Hepatocyte (in vitro differentiated cells): ENCODE measurements around the gene IPO11. TPM values are rescaled to one million over a fixed set of nuclear protein-coding genes. Genes with fewer than 3 reads are reported as not detected.

Source experiments
- DNase-seq: peaks from one replicate; pipeline ENCODE4 v3.0.0-alpha.2; 2016; ENCODE audit warnings: low spot score
- H2AFZ ChIP-seq: fragments of 200-600 bp; sonication (generic); 2 replicates; pipeline ENCODE4 v1.6.0; 2016; ENCODE audit warnings: antibody characterized with exemption, mild to moderate bottlenecking
- H3K27ac ChIP-seq: fragments of 200-600 bp; sonication (generic); 2 replicates; pipeline ENCODE4 v1.5.1; 2016; ENCODE audit warnings: mild to moderate bottlenecking
- H3K27me3 ChIP-seq: fragments of 200-600 bp; sonication (generic); 2 replicates; pipeline ENCODE4 v1.6.1; 2016
- H3K36me3 ChIP-seq: fragments of 200-600 bp; sonication (generic); replicated peaks from 2 replicates; pipeline ENCODE4 v1.5.1; 2016; ENCODE audit warnings: low read depth; ENCODE audit not compliant: insufficient read depth
- H3K4me1 ChIP-seq: fragments of 200-600 bp; sonication (generic); 2 replicates; pipeline ENCODE4 v1.5.1; 2016; ENCODE audit warnings: mild to moderate bottlenecking, moderate library complexity; ENCODE audit not compliant: insufficient read depth
- H3K4me2 ChIP-seq: fragments of 200-600 bp; sonication (generic); 2 replicates; pipeline ENCODE4 v1.6.0; 2016
- H3K4me3 ChIP-seq: fragments of 200-600 bp; sonication (generic); 2 replicates; pipeline ENCODE4 v1.5.1; 2016; ENCODE audit warnings: mild to moderate bottlenecking
- H3K79me2 ChIP-seq: fragments of 200-600 bp; sonication (generic); 2 replicates; pipeline ENCODE4 v1.6.0; 2017; ENCODE audit warnings: mild to moderate bottlenecking
- H3K9me2 ChIP-seq: fragments of 200-600 bp; sonication (generic); replicated peaks from 2 replicates; pipeline ENCODE4 v1.6.0; 2017; ENCODE audit warnings: mild to moderate bottlenecking; ENCODE audit not compliant: insufficient read depth
- H3K9me3 ChIP-seq: fragments of 200-600 bp; sonication (generic); 2 replicates; pipeline ENCODE4 v1.5.1; 2016; ENCODE audit warnings: low read depth, mild to moderate bottlenecking
- H4K20me1 ChIP-seq: fragments of 200-600 bp; sonication (generic); 2 replicates; pipeline ENCODE4 v1.6.0; 2016; ENCODE audit warnings: mild to moderate bottlenecking; ENCODE audit not compliant: insufficient read depth, poor library complexity, severe bottlenecking
- EZH2 ChIP-seq: fragments of 200-600 bp; sonication (generic); IDR thresholded peaks from 2 replicates; pipeline ENCODE4 v1.6.1; 2016; ENCODE audit warnings: antibody characterized with exemption, mild to moderate bottlenecking, borderline replicate concordance
- EZH2phosphoT487 ChIP-seq: fragments of 200-600 bp; sonication (generic); IDR thresholded peaks from one replicate; pipeline ENCODE4 v1.6.1; 2018; ENCODE audit warnings: antibody characterized with exemption, mild to moderate bottlenecking, low read depth, moderate library complexity; ENCODE audit not compliant: unreplicated experiment, severe bottlenecking
- WGBS: methylation state at CpG from one replicate; pipeline ENCODE4 v1.1.6; 2016; ENCODE audit warnings: low lambda C conversion rate; ENCODE audit errors: missing lambda C conversion rate; 5-methylcytosine and 5-hydroxymethylcytosine counted together
- polyA plus RNA-seq: library from polyadenylated mRNA; unstranded; fragments of >200 nt; fragmentation: Nextera tagmentation; extraction: Ambion mirVana; gene quantifications from 2 replicates; pipeline ENCODE4 v1.2.1, GENCODE V29; 2016
- total RNA-seq: library from RNA; depleted of rRNA; stranded (reverse); fragments of >200 nt; gene quantifications from 2 replicates; pipeline ENCODE4 v1.2.3, GENCODE V29; 2014
- TF ChIP-seq, protein P1 (sequence below): fragments of 200-600 bp; sonication (generic); IDR thresholded peaks from 2 replicates; pipeline ENCODE4 v1.5.1; 2016; ENCODE audit warnings: antibody characterized with exemption, mild to moderate bottlenecking; ENCODE audit not compliant: poor library complexity

IPO11 gene
- total and polyA plus RNA-seq, 2 experiments from 2014 or later, result 10.3 to 24.2 TPM

- no peaks in the 10 kb centered on the region for H3K79me2 ChIP-seq
- no peaks in the 10 kb centered on the region for H3K4me1 ChIP-seq
- no peaks in the 10 kb centered on the region for H3K9me3 ChIP-seq
- DNase-seq, result no peak
- H3K36me3 ChIP-seq, result no peaks in the 10 kb centered on the region
- H3K4me2 ChIP-seq, result no peak overlapping the region
- no peak overlapping the region for H3K27ac ChIP-seq
- H3K27me3 ChIP-seq, result no peaks in the 10 kb centered on the region
- H3K4me3 ChIP-seq, result no peak overlapping the region
- H4K20me1 ChIP-seq, result no peaks in the 10 kb centered on the region
- TF ChIP-seq, protein P1, sequence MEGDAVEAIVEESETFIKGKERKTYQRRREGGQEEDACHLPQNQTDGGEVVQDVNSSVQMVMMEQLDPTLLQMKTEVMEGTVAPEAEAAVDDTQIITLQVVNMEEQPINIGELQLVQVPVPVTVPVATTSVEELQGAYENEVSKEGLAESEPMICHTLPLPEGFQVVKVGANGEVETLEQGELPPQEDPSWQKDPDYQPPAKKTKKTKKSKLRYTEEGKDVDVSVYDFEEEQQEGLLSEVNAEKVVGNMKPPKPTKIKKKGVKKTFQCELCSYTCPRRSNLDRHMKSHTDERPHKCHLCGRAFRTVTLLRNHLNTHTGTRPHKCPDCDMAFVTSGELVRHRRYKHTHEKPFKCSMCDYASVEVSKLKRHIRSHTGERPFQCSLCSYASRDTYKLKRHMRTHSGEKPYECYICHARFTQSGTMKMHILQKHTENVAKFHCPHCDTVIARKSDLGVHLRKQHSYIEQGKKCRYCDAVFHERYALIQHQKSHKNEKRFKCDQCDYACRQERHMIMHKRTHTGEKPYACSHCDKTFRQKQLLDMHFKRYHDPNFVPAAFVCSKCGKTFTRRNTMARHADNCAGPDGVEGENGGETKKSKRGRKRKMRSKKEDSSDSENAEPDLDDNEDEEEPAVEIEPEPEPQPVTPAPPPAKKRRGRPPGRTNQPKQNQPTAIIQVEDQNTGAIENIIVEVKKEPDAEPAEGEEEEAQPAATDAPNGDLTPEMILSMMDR, result no peak
- no peak for TF ChIP-seq EZH2
- no peak for TF ChIP-seq EZH2phosphoT487
- 79% methylated on average over 8 of the region's 8 CpGs for WGBS
- H3K9me2 ChIP-seq, result no peaks in the 10 kb centered on the region
- H2AFZ ChIP-seq, result no peak overlapping the region
These were observed 169.5 kb downstream of the IPO11 start for GRCh38 chr5:62581836-62582597.

- H3K4me2 ChIP-seq, result no peak overlapping the region
- no peaks in the 10 kb centered on the region for H4K20me1 ChIP-seq
- H3K36me3 ChIP-seq, result no peaks in the 10 kb centered on the region
- H3K79me2 ChIP-seq, result no peaks in the 10 kb centered on the region
- no peak overlapping the region for H2AFZ ChIP-seq
- no peaks in the 10 kb centered on the region for H3K4me1 ChIP-seq
- no peaks in the 10 kb centered on the region for H3K9me3 ChIP-seq
- H3K27me3 ChIP-seq, result no peaks in the 10 kb centered on the region
- H3K9me2 ChIP-seq, result no peaks in the 10 kb centered on the region
- TF ChIP-seq, protein P1, result no peak
- TF ChIP-seq EZH2 (no peak), EZH2phosphoT487 (no peak)
- 92% methylated on average over 3 of the region's 3 CpGs for WGBS
- H3K4me3 ChIP-seq, result no peak overlapping the region
- no peak overlapping the region for H3K27ac ChIP-seq
- no peak for DNase-seq
These were observed 171.8 kb downstream of the IPO11 start for GRCh38 chr5:62584391-62584790.

GRCh38 chr5:62585306-62585705, 172.7 kb downstream of the IPO11 start:
- H3K79me2 ChIP-seq, result no peaks in the 10 kb centered on the region
- WGBS, result 69% methylated on average over 2 of the region's 2 CpGs
- H2AFZ ChIP-seq, result no peak overlapping the region
- no peaks in the 10 kb centered on the region for H3K9me2 ChIP-seq
- no peak for DNase-seq
- H3K36me3 ChIP-seq, result no peaks in the 10 kb centered on the region
- TF ChIP-seq EZH2 (no peak), EZH2phosphoT487 (no peak)
- TF ChIP-seq, protein P1, result no peak
- H4K20me1 ChIP-seq, result no peaks in the 10 kb centered on the region
- H3K4me1 ChIP-seq, result no peaks in the 10 kb centered on the region
- no peak overlapping the region for H3K27ac ChIP-seq
- H3K27me3 ChIP-seq, result no peaks in the 10 kb centered on the region
- H3K4me2 ChIP-seq, result no peak overlapping the region
- H3K9me3 ChIP-seq, result no peaks in the 10 kb centered on the region
- no peak overlapping the region for H3K4me3 ChIP-seq
